Endothelial cell (in vitro differentiated cells): ENCODE data around the gene BTBD18. TPM values are rescaled to one million over a fixed set of nuclear protein-coding genes. Genes with fewer than 3 reads are reported as not detected.

ENCODE experiments used
- DNase-seq: peaks from one replicate; pipeline ENCODE4 v3.0.0; 2021; ENCODE audit warnings: low spot score
- H3K27ac Mint-ChIP-seq: one replicate; pipeline ENCODE4 v1.8.0; 2021; ENCODE audit warnings: mixed read lengths, inconsistent platforms; ENCODE audit not compliant: unreplicated experiment
- H3K27me3 Mint-ChIP-seq: one replicate; pipeline ENCODE4 v1.8.0; 2021; ENCODE audit warnings: mild to moderate bottlenecking, moderate library complexity, mixed read lengths, inconsistent platforms; ENCODE audit not compliant: unreplicated experiment
- H3K36me3 Mint-ChIP-seq: one replicate; pipeline ENCODE4 v1.8.0; 2021; ENCODE audit warnings: mild to moderate bottlenecking, low read depth, mixed read lengths, inconsistent platforms; ENCODE audit not compliant: unreplicated experiment
- H3K4me1 Mint-ChIP-seq: one replicate; pipeline ENCODE4 v1.8.0; 2021; ENCODE audit warnings: mild to moderate bottlenecking, mixed read lengths, inconsistent platforms; ENCODE audit not compliant: unreplicated experiment
- H3K4me3 Mint-ChIP-seq: one replicate; pipeline ENCODE4 v1.8.0; 2021; ENCODE audit warnings: mild to moderate bottlenecking, mixed read lengths, inconsistent platforms; ENCODE audit not compliant: unreplicated experiment
- H3K9me3 Mint-ChIP-seq: one replicate; pipeline ENCODE4 v1.8.0; 2021; ENCODE audit warnings: mixed read lengths, inconsistent platforms; ENCODE audit not compliant: unreplicated experiment
- CTCF ChIP-seq: fragments of 200-600 bp; sonication (generic); IDR thresholded peaks from one replicate; pipeline ENCODE4 v1.5.0; 2021; ENCODE audit warnings: antibody characterized with exemption; ENCODE audit not compliant: unreplicated experiment
- total RNA-seq: library from RNA; stranded (reverse); fragmentation: NEBNext Ultra II Directional; extraction: Animal tissue kit (Norgen Biotek cat#: 25700); gene quantifications from one replicate; pipeline ENCODE4 v1.2.1, GENCODE V29; 2021; ENCODE audit not compliant: unreplicated experiment

The BTBD18 gene
- total RNA-seq, 1 donor from 2014 or later: not detected

DNA sequence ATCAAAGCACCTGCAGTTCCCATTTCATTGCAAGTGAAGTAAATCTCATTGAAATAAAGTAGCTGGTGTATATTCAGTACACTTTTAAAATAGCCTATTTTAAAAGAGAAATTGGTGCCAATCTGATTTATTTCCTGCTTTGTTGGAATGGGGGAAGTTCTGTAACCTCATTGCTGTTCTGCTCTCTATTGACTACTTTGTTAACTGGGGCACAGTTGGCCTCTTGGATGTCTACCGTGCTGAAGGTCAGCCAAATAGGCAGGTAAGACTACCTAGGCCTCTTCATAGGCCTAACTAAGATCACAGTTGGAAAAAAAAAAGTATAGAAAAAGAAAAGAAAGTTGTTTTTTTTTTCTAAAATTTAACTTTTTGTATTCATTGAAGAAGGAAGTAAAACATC is 19.2 kb upstream of the BTBD18 start:
- no peak for DNase-seq
- TF ChIP-seq CTCF: no peak
- Mint-ChIP-seq H3K27me3 (peaks cover 19% of the 10 kb centered on the region), H3K4me1 (peaks cover 65% of the 10 kb centered on the region), H3K4me3 (no peak overlapping the region), H3K9me3 (no peaks in the 10 kb centered on the region), H3K36me3 (peaks cover 33% of the 10 kb centered on the region), H3K27ac (no peak overlapping the region)

GRCh38 chr11:57764972-57765371 is 13.4 kb upstream of the BTBD18 start:
- H3K4me3 Mint-ChIP-seq: peak overlapping the region; percentile 100
- peaks cover 15% of the 10 kb centered on the region for H3K27me3 Mint-ChIP-seq
- peak overlapping the region; percentile 96 for H3K27ac Mint-ChIP-seq
- no peak for TF ChIP-seq CTCF
- peaks cover 33% of the 10 kb centered on the region for H3K36me3 Mint-ChIP-seq
- peaks cover 57% of the 10 kb centered on the region for H3K4me1 Mint-ChIP-seq
- H3K9me3 Mint-ChIP-seq: no peaks in the 10 kb centered on the region
- no peak for DNase-seq

- H3K27ac Mint-ChIP-seq: peak overlapping the region; percentile 96
- DNase-seq: no peak
- no peaks in the 10 kb centered on the region for H3K9me3 Mint-ChIP-seq
- no peak for TF ChIP-seq CTCF
- peak overlapping the region; percentile 100 for H3K4me3 Mint-ChIP-seq
- H3K36me3 Mint-ChIP-seq: peaks cover 30% of the 10 kb centered on the region
- peaks cover 13% of the 10 kb centered on the region for H3K27me3 Mint-ChIP-seq
- H3K4me1 Mint-ChIP-seq: peaks cover 53% of the 10 kb centered on the region
These were observed 12.9 kb upstream of the BTBD18 start for GRCh38 chr11:57764566-57764965.

- peaks cover 49% of the 10 kb centered on the region for H3K4me1 Mint-ChIP-seq
- peak overlapping the region; percentile 100 for H3K4me3 Mint-ChIP-seq
- no peaks in the 10 kb centered on the region for H3K9me3 Mint-ChIP-seq
- peak overlapping the region; percentile 96 for H3K27ac Mint-ChIP-seq
- TF ChIP-seq CTCF: no peak
- H3K36me3 Mint-ChIP-seq: peaks cover 26% of the 10 kb centered on the region
- no peak for DNase-seq
- peaks cover 10% of the 10 kb centered on the region for H3K27me3 Mint-ChIP-seq
These were observed 12.4 kb upstream of the BTBD18 start for GRCh38 chr11:57764021-57764420.

DNA sequence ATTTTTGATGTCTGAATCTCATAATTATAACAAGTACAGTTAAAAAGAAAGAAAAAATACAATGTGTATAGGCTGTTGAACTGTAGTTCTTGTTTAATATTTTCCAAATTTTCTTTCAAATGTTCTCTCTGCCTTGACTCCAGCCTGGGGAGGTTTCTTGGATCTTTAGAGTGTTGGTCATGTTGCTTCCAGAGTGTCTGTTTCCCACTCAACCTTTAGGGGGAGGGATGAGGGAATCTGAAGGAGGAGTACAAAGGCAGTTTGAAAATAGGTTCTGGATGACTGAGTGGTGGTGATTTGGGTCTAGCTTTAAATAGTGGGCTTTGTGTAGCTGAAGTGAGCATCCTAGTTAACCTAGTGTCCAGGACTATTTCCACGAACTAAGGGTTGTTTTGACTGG is 11.9 kb upstream of the BTBD18 start:
- peak; percentile 21 for TF ChIP-seq CTCF
- peak overlapping the region; percentile 96 for H3K27ac Mint-ChIP-seq
- peaks cover 49% of the 10 kb centered on the region for H3K4me1 Mint-ChIP-seq

More for the DNA sequence above, 11.9 kb upstream of the BTBD18 start:
- Mint-ChIP-seq H3K9me3 (no peaks in the 10 kb centered on the region), H3K4me3 (peak overlapping the region; percentile 100), H3K27me3 (peaks cover 10% of the 10 kb centered on the region), H3K36me3 (peaks cover 26% of the 10 kb centered on the region)
- no peak for DNase-seq
